PC-9 (cell line): ENCODE results near the gene PCDHA12.
"Not testable (repeated sequence)": the region's sequence is repeated elsewhere in the genome, so short reads cannot be mapped to it uniquely, and the experiment has no call there.

Experiments used
- EZH2 ChIP-seq: fragments of 200-600 bp; sonication (generic); IDR thresholded peaks from 2 replicates; pipeline ENCODE4 v1.8.0; 2017; ENCODE audit warnings: antibody characterized with exemption, low read depth
- TF ChIP-seq, protein P1 (sequence below): fragments of 200-600 bp; sonication (generic); conservative IDR thresholded peaks from 2 replicates; pipeline ENCODE4 v1.6.1; 2017; ENCODE audit warnings: mixed run types, antibody characterized with exemption, mild to moderate bottlenecking, moderate library complexity

DNA sequence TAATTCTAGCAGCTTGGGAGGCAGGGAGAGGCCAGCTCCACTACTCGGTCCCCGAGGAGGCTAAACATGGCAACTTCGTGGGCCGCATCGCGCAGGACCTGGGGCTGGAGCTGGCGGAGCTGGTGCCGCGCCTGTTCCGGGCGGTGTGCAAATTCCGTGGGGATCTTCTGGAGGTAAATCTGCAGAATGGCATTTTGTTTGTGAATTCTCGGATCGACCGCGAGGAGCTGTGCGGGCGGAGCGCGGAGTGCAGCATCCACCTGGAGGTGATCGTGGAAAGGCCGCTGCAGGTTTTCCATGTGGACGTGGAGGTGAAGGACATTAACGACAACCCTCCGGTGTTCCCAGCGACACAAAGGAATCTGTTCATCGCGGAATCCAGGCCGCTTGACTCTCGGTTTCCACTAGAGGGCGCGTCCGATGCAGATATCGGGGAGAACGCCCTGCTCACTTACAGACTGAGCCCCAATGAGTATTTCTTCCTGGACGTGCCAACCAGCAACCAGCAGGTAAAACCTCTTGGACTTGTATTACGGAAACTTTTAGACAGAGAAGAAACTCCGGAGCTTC is 40.6 kb upstream of the PCDHA12 start:
- TF ChIP-seq EZH2: not testable (repeated sequence)
- TF ChIP-seq, protein P1, sequence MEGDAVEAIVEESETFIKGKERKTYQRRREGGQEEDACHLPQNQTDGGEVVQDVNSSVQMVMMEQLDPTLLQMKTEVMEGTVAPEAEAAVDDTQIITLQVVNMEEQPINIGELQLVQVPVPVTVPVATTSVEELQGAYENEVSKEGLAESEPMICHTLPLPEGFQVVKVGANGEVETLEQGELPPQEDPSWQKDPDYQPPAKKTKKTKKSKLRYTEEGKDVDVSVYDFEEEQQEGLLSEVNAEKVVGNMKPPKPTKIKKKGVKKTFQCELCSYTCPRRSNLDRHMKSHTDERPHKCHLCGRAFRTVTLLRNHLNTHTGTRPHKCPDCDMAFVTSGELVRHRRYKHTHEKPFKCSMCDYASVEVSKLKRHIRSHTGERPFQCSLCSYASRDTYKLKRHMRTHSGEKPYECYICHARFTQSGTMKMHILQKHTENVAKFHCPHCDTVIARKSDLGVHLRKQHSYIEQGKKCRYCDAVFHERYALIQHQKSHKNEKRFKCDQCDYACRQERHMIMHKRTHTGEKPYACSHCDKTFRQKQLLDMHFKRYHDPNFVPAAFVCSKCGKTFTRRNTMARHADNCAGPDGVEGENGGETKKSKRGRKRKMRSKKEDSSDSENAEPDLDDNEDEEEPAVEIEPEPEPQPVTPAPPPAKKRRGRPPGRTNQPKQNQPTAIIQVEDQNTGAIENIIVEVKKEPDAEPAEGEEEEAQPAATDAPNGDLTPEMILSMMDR: not testable (repeated sequence)
